Brain microvascular endothelial cell (primary cell): ENCODE measurements around the gene FAIM2.

Experiments used
- DNase-seq: peaks from one replicate; pipeline ENCODE4 v3.0.0-alpha.2; 2020
- H3K27ac ChIP-seq: fragments of 250-450 bp; sonication (Bioruptor Pico); 2 replicates; pipeline ENCODE4 v1.5.1; 2020; ENCODE audit warnings: mild to moderate bottlenecking, moderate library complexity
- H3K27me3 ChIP-seq: fragments of 250-450 bp; sonication (Bioruptor Pico); replicated peaks from 2 replicates; pipeline ENCODE4 v1.5.1; 2020; ENCODE audit warnings: mild to moderate bottlenecking
- H3K36me3 ChIP-seq: fragments of 250-450 bp; sonication (Bioruptor Pico); replicated peaks from 2 replicates; pipeline ENCODE4 v1.5.1; 2020; ENCODE audit warnings: mild to moderate bottlenecking
- H3K4me3 ChIP-seq: 2 replicates; pipeline ENCODE4 v1.5.1; 2011; ENCODE audit warnings: low read depth, mild to moderate bottlenecking, control low read depth, low read length, moderate library complexity
- CTCF ChIP-seq: IDR thresholded peaks from 2 replicates; pipeline ENCODE4 v1.5.1; 2011; ENCODE audit warnings: low read depth, mild to moderate bottlenecking, moderate library complexity, low read length, control low read depth, inconsistent platforms; ENCODE audit errors: missing control alignments
- in situ Hi-C: cut with HindIII; loops from 2 replicates; pipeline ENCODE4 v1.10.0; 2017; ENCODE audit warnings: low sequenced_read_pairs, low pct_ligation_motif_present

The FAIM2 gene

DNA sequence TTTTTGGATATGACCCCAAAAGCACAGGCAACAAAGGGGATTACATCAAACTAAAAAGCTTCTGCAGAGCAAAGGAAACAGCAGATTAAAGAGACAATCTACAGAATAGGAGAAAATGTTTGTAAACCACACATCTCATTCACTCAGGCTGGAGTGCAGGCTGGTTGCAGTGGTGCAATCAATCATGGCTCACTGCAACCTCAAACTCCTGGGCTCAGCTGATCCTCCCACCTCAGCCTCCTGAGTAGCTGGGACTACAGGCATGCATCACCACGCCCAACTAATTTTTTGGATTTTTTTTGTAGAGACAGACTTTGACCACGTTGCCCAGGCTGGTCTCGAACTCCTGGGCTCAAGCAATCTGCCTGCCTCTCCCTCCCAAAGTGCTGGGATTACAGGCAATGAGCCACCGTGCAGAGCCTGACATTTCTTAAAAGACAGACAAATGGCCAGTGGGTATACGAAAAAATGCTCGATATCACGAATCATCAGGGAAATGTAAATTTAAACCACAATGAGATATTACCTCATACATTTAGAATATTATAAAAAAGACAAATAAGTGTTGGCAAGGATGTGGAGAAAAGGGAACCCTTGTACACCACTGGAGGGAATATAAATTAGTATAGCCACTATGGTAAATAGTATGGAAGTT, 85.3 kb downstream of the FAIM2 start:
- TF ChIP-seq CTCF, result no peak
- Histone ChIP-seq H3K36me3 (peaks cover 3% of the 10 kb centered on the region), H3K27me3 (no peaks in the 10 kb centered on the region), H3K27ac (no peak overlapping the region), H3K4me3 (no peak overlapping the region)
- in situ Hi-C loops, result no loop called here
- DNase-seq, result no peak
